GM06990 (cell line): Measurements from ENCODE around the gene CDH8.

Experiments used
- DNase-seq: peaks from one replicate; pipeline ENCODE4 v3.0.0-alpha.2; 2011; ENCODE audit not compliant: insufficient read length; ENCODE audit errors: extremely low read depth
- H3K27me3 ChIP-seq: replicated peaks from 2 replicates; pipeline ENCODE4 v1.6.0; 2011; ENCODE audit warnings: low read length; ENCODE audit not compliant: control insufficient read depth, insufficient read depth
- H3K36me3 ChIP-seq: 2 replicates; pipeline ENCODE4 v1.5.1; 2011; ENCODE audit warnings: low read length; ENCODE audit not compliant: control insufficient read depth, insufficient read depth
- H3K4me3 ChIP-seq: replicated peaks from 2 replicates; pipeline ENCODE4 v1.5.1; 2011; ENCODE audit warnings: low read depth, mild to moderate bottlenecking, control low read depth, low read length
- CTCF ChIP-seq: IDR thresholded peaks from 2 replicates; pipeline ENCODE4 v1.5.1; 2011; ENCODE audit warnings: low read length, control low read depth, mild to moderate bottlenecking, inconsistent platforms; ENCODE audit not compliant: insufficient read depth, poor library complexity, severe bottlenecking

CDH8 gene

GRCh38 chr16:61969077-61969382 lies 67.2 kb downstream of the CDH8 start:
- Histone ChIP-seq H3K27me3 (no peaks in the 10 kb centered on the region), H3K4me3 (no peak overlapping the region), H3K36me3 (no peaks in the 10 kb centered on the region)
- no peak for DNase-seq
- no peak for TF ChIP-seq CTCF

- Histone ChIP-seq H3K27me3 (no peaks in the 10 kb centered on the region), H3K4me3 (no peak overlapping the region), H3K36me3 (no peaks in the 10 kb centered on the region)
- DNase-seq, result no peak
- no peak for TF ChIP-seq CTCF
These were observed 67.8 kb downstream of the CDH8 start for GRCh38 chr16:61968242-61969076.

GRCh38 chr16:61957075-61957855 lies 79.0 kb downstream of the CDH8 start:
- no peak for DNase-seq
- Histone ChIP-seq H3K4me3 (no peak overlapping the region), H3K36me3 (no peaks in the 10 kb centered on the region), H3K27me3 (no peaks in the 10 kb centered on the region)
- TF ChIP-seq CTCF, result no peak

- no peak overlapping the region for H3K4me3 ChIP-seq
- no peak for TF ChIP-seq CTCF
- no peaks in the 10 kb centered on the region for H3K27me3 ChIP-seq
- no peaks in the 10 kb centered on the region for H3K36me3 ChIP-seq
- no peak for DNase-seq
These were observed 83.4 kb downstream of the CDH8 start for GRCh38 chr16:61952841-61953240.

- no peak for TF ChIP-seq CTCF
- no peaks in the 10 kb centered on the region for H3K36me3 ChIP-seq
- H3K4me3 ChIP-seq, result no peak overlapping the region
- DNase-seq, result no peak
- no peaks in the 10 kb centered on the region for H3K27me3 ChIP-seq
These were observed 87.8 kb downstream of the CDH8 start for GRCh38 chr16:61948414-61948813.
